Dendritic cell treated with granulocyte-macrophage colony-stimulating factor and Interleukin-4, amounts not matched to agents 40 ng/mL and 50 ng/mL, for 4 days (primary cell): Measurements from ENCODE around the gene OR5B12.

Experiments used
- H3K27ac Mint-ChIP-seq: one replicate; pipeline ENCODE4 v1.8.0; 2022; ENCODE audit warnings: mild to moderate bottlenecking, mixed read lengths
- H3K27me3 Mint-ChIP-seq: one replicate; pipeline ENCODE4 v1.8.0; 2022; ENCODE audit warnings: mild to moderate bottlenecking, mixed read lengths
- H3K36me3 Mint-ChIP-seq: one replicate; pipeline ENCODE4 v1.8.0; 2022; ENCODE audit warnings: low read depth, mixed read lengths
- H3K4me1 Mint-ChIP-seq: one replicate; pipeline ENCODE4 v1.8.0; 2022; ENCODE audit warnings: low read depth, mixed read lengths
- H3K4me3 Mint-ChIP-seq: one replicate; pipeline ENCODE4 v1.8.0; 2022; ENCODE audit warnings: mild to moderate bottlenecking, moderate library complexity, mixed read lengths
- H3K9me3 Mint-ChIP-seq: one replicate; pipeline ENCODE4 v1.8.0; 2022; ENCODE audit warnings: mixed read lengths
- intact Hi-C: fragments of 100-400 bp; cut with micrococcal nuclease; formaldehyde crosslinking; loops from one replicate; pipeline ENCODE4 v1.15.0; 2022

OR5B12 gene

DNA sequence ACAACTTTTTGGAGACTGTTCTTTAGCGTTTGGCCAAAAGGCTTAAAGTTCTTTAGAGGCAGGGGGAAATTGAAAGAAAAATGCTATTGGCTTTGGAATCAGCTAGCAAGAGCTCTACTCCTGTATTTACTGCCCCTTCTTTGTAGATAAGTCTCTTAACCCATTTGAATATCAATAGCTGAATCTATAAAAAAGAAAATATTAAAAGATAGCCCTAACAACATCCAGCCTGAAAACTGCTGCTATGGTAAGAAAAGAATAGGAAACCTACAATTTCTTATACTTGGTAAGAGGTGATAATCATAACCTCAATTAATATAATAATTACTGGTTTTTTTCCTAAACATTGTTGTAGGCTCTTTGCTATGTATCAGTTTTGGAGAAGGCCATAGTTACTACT is at the start of gene OR5B12:
Gene OR5B12, minus strand, starts transcription at position 101 of the 400 bp plus-strand sequence. CDS start 2,085 bp downstream, outside the sequence.
- intact Hi-C loops: no loop called here

GRCh38 chr11:58490827-58491226 is 48.8 kb upstream of the OR5B12 start:
- H3K4me3 Mint-ChIP-seq: no peak overlapping the region
- no peaks in the 10 kb centered on the region for H3K36me3 Mint-ChIP-seq
- H3K4me1 Mint-ChIP-seq: no peaks in the 10 kb centered on the region
- H3K27ac Mint-ChIP-seq: no peak overlapping the region
- no peaks in the 10 kb centered on the region for H3K27me3 Mint-ChIP-seq
- intact Hi-C loops: no loop called here
- H3K9me3 Mint-ChIP-seq: no peaks in the 10 kb centered on the region

More for the DNA sequence above, at the start of gene OR5B12:
- peaks cover 42% of the 10 kb centered on the region for H3K9me3 Mint-ChIP-seq
- no peak within 1 kb of the TSS for H3K27ac Mint-ChIP-seq
- H3K4me3 Mint-ChIP-seq: no peak within 1 kb of the TSS
- H3K4me1 Mint-ChIP-seq: no peaks in the 10 kb centered on the region
- no peaks in the 10 kb centered on the region for H3K27me3 Mint-ChIP-seq
- no peaks in the 10 kb centered on the region for H3K36me3 Mint-ChIP-seq

- Mint-ChIP-seq H3K27ac (no peak overlapping the region), H3K27me3 (peaks cover 2% of the 10 kb centered on the region), H3K4me3 (no peak overlapping the region), H3K36me3 (no peaks in the 10 kb centered on the region), H3K9me3 (no peaks in the 10 kb centered on the region), H3K4me1 (no peaks in the 10 kb centered on the region)
- intact Hi-C loops: no loop called here
Observed at GRCh38 chr11:58487170-58487569, 45.1 kb upstream of the OR5B12 start.

- peaks cover 2% of the 10 kb centered on the region for H3K27me3 Mint-ChIP-seq
- no peak overlapping the region for H3K27ac Mint-ChIP-seq
- no peak overlapping the region for H3K4me3 Mint-ChIP-seq
- intact Hi-C loops: no loop called here
- no peaks in the 10 kb centered on the region for H3K4me1 Mint-ChIP-seq
- no peaks in the 10 kb centered on the region for H3K36me3 Mint-ChIP-seq
- no peaks in the 10 kb centered on the region for H3K9me3 Mint-ChIP-seq
Observed at GRCh38 chr11:58485961-58486360, 43.9 kb upstream of the OR5B12 start.

DNA sequence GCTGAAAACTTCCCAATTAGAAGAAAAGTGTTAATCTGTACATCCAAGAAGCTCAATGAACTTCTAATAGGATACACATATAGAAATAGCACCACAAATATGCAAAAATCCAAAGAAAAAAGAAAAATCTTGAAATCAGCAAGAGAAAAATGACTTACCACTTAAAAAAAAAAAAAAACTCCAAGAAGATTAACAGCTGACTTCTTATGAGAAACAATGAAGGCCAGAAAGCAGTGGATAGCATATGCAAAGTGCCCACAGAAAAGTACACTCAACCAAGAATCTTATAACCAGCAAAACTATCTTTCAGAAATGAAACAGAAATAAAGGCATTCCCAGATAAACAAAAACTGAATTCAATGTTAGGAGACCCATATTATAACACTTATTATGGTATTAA is 29.9 kb upstream of the OR5B12 start:
- Mint-ChIP-seq H3K9me3 (peaks cover 65% of the 10 kb centered on the region), H3K36me3 (no peaks in the 10 kb centered on the region), H3K4me1 (no peaks in the 10 kb centered on the region), H3K27ac (no peak overlapping the region), H3K4me3 (no peak overlapping the region), H3K27me3 (no peaks in the 10 kb centered on the region)
- intact Hi-C loops: no loop called here

DNA sequence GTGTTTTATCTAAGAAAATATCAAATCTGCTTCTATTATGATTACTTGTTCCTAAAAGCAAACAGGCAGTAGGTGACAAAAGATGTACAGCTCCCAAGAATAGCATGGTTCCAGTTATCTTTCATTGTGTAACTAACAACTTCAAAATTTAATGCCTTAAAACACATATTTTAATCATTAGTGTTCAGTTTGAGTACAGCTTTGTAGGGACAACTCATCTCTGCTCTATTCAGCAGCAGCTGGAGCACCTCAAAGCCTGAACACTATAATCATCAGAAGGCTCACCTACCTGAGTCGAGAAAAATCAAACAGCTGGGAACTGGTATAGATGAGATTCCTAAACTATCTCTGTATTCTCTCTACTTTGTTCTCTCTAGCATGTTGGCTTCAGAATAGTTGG is 24.3 kb upstream of the OR5B12 start:
- Mint-ChIP-seq H3K4me3 (no peak overlapping the region), H3K27ac (no peak overlapping the region), H3K27me3 (no peaks in the 10 kb centered on the region), H3K4me1 (no peaks in the 10 kb centered on the region), H3K36me3 (no peaks in the 10 kb centered on the region), H3K9me3 (peaks cover 17% of the 10 kb centered on the region)
- intact Hi-C loops: no loop called here

GRCh38 chr11:58465690-58466089 is 23.7 kb upstream of the OR5B12 start:
- peaks cover 11% of the 10 kb centered on the region for H3K9me3 Mint-ChIP-seq
- no peak overlapping the region for H3K27ac Mint-ChIP-seq

DNA sequence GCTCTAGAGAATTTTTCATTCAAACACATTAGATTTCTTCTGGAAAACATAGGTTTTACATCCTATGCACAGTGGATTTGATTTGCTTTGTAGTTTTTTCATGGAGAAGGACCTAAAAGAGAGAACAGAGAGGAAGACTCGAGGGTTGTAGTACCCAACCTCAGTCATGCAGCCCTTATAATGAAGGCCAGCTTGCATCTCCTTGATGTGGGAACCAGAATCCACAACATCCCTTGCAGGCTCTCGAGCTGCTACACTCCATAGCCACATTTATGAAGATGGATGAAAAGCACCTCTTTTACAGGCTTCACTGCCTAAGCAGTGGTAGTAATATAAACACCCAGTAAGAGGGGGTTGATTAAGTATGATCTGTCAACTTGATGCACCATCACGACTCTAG is 9.5 kb upstream of the OR5B12 start:
- intact Hi-C loops: no loop called here
- Mint-ChIP-seq H3K9me3 (peaks cover 12% of the 10 kb centered on the region), H3K27me3 (no peaks in the 10 kb centered on the region), H3K4me1 (no peaks in the 10 kb centered on the region), H3K4me3 (no peak overlapping the region), H3K27ac (no peak overlapping the region), H3K36me3 (no peaks in the 10 kb centered on the region)

More at GRCh38 chr11:58465690-58466089, 23.7 kb upstream of the OR5B12 start:
- intact Hi-C loops: no loop called here
- no peak overlapping the region for H3K4me3 Mint-ChIP-seq
- no peaks in the 10 kb centered on the region for H3K27me3 Mint-ChIP-seq
- no peaks in the 10 kb centered on the region for H3K4me1 Mint-ChIP-seq
- H3K36me3 Mint-ChIP-seq: no peaks in the 10 kb centered on the region

DNA sequence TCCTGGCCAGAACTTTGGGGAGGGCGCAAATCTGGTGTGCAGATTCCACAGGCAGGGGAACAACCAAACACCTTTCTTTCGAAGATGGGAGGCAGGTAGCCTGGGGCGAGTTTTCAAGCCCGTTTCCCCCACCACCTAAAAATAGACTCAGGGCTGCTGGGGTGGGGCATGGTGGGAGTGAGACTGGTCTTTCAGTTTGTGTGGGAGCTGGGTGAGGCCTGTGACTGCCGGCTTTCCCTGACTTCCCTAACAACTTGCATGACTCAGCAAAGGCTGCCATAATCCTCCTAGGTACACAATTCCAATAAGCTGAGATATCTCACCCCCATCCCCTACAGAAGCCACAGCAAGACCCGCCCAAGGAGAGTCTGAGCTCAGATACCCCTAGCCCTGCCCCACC is 4.3 kb upstream of the OR5B12 start:
- H3K36me3 Mint-ChIP-seq: no peaks in the 10 kb centered on the region
- H3K27ac Mint-ChIP-seq: no peak overlapping the region
- peaks cover 40% of the 10 kb centered on the region for H3K9me3 Mint-ChIP-seq
- intact Hi-C loops: no loop called here
- H3K4me1 Mint-ChIP-seq: no peaks in the 10 kb centered on the region
- no peaks in the 10 kb centered on the region for H3K27me3 Mint-ChIP-seq
- H3K4me3 Mint-ChIP-seq: no peak overlapping the region

DNA sequence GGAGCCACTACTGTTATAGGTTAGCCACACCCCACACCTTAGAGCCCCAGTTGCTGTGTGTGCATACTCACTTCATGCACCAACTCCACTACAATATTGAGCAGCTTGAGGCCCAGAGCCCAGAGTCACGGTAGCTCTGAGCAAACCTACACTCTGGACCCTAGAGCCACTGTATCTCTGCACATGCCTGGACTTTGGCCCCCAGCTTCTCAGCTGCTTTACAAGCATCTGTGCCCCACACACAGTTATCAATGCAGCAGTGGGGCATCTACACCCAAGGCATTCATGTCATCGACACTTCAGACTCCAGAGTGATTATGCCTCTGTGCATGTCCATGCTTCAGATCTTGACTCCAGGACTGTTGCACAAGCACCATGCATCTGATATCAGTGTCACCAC is 2.3 kb upstream of the OR5B12 start:
- intact Hi-C loops: no loop called here
- no peak overlapping the region for H3K27ac Mint-ChIP-seq
- H3K27me3 Mint-ChIP-seq: no peaks in the 10 kb centered on the region
- no peaks in the 10 kb centered on the region for H3K36me3 Mint-ChIP-seq
- peaks cover 45% of the 10 kb centered on the region for H3K9me3 Mint-ChIP-seq
- H3K4me1 Mint-ChIP-seq: no peaks in the 10 kb centered on the region
- H3K4me3 Mint-ChIP-seq: no peak overlapping the region

DNA sequence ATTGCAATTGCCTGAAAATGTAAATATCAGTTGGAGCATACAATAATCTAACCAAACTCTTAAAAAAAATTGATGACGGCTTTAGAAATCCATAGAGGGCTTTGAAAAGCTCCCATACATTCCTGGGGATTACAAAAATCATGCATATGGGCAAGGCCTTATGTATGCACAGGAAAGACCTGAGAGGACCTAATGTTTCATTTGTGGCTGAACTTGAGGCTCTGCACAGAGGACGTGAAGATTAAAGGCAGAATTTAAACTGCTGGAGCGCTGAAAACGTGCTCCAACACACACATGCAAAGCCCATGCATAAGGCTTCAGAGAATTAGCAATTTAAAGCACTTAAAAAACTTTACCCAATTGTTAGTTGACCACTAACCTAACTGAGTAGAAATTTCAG is 3.5 kb downstream of the OR5B12 start:
- no peaks in the 10 kb centered on the region for H3K27me3 Mint-ChIP-seq
- no peak overlapping the region for H3K27ac Mint-ChIP-seq
- no peaks in the 10 kb centered on the region for H3K4me1 Mint-ChIP-seq
- no peak overlapping the region for H3K4me3 Mint-ChIP-seq
- intact Hi-C loops: no loop called here
- H3K9me3 Mint-ChIP-seq: peaks cover 9% of the 10 kb centered on the region
- H3K36me3 Mint-ChIP-seq: no peaks in the 10 kb centered on the region

- Mint-ChIP-seq H3K27ac (no peak overlapping the region), H3K27me3 (peaks cover 4% of the 10 kb centered on the region), H3K4me1 (no peaks in the 10 kb centered on the region), H3K36me3 (no peaks in the 10 kb centered on the region), H3K9me3 (peaks cover 5% of the 10 kb centered on the region), H3K4me3 (no peak overlapping the region)
- intact Hi-C loops: no loop called here
Observed at GRCh38 chr11:58434217-58434616, 7.8 kb downstream of the OR5B12 start.

- peaks cover 4% of the 10 kb centered on the region for H3K27me3 Mint-ChIP-seq
- H3K27ac Mint-ChIP-seq: no peak overlapping the region
- H3K36me3 Mint-ChIP-seq: no peaks in the 10 kb centered on the region
- intact Hi-C loops: no loop called here
- no peaks in the 10 kb centered on the region for H3K4me1 Mint-ChIP-seq
- H3K9me3 Mint-ChIP-seq: peaks cover 7% of the 10 kb centered on the region
- H3K4me3 Mint-ChIP-seq: no peak overlapping the region
Observed at GRCh38 chr11:58433638-58434203, 8.3 kb downstream of the OR5B12 start.

DNA sequence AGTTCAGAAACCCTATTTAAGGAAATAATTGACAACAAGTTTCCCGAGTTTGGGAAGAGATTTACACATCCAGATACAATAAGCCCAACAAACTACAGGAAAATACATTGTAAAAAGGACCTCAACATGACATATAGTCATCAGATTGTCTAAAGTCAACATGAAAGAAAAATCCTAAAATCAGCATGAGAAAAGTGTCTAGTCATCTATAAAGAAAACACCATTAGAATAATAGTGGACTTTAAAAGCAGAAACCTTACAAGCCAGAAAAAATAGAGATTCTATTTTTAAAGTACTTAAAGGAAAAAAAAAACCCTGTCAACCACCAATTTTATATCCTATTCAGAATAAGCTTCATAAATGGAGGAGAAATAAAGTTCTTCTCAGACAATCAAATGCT is 12.8 kb downstream of the OR5B12 start:
- Mint-ChIP-seq H3K4me3 (no peak overlapping the region), H3K27ac (no peak overlapping the region), H3K9me3 (peaks cover 12% of the 10 kb centered on the region), H3K4me1 (no peaks in the 10 kb centered on the region), H3K27me3 (peaks cover 4% of the 10 kb centered on the region), H3K36me3 (no peaks in the 10 kb centered on the region)
- intact Hi-C loops: no loop called here

DNA sequence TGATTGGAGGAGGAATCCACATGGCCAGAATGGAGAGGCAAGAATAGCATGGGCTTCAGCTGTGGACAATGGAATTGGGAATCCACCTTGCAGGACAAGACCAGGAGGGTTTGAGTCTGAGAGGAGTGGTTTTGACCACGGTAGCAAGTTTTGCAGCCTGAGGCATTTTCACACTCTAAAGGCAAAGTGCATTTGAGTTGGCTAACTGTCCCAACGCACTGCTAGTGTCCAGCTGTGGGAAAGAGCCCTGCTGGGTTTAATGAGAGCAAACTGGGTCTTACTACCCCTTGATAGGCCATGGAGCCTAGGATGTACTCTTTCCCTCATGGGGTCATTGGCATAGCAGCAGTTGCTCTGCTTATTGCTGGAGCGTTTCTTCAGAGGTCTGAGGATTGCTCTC is 14.0 kb downstream of the OR5B12 start, which contains the start of gene OR5B2:
Gene OR5B2, minus strand, starts transcription at position 101 of the 400 bp plus-strand sequence. CDS start 4,860 bp downstream, outside the sequence.
- peaks cover 12% of the 10 kb centered on the region for H3K9me3 Mint-ChIP-seq
- intact Hi-C loops: no loop called here
- H3K4me3 Mint-ChIP-seq: no peak within 1 kb of the TSS
- H3K27ac Mint-ChIP-seq: no peak within 1 kb of the TSS
- H3K36me3 Mint-ChIP-seq: no peaks in the 10 kb centered on the region
- H3K4me1 Mint-ChIP-seq: no peaks in the 10 kb centered on the region
- peaks cover 4% of the 10 kb centered on the region for H3K27me3 Mint-ChIP-seq
